ENCODE data around the gene NHP2.
"Not testable (repeated sequence)": the region's sequence is repeated elsewhere in the genome, so short reads cannot be mapped to it uniquely, and the experiment has no call there.

NHP2 gene

DNA sequence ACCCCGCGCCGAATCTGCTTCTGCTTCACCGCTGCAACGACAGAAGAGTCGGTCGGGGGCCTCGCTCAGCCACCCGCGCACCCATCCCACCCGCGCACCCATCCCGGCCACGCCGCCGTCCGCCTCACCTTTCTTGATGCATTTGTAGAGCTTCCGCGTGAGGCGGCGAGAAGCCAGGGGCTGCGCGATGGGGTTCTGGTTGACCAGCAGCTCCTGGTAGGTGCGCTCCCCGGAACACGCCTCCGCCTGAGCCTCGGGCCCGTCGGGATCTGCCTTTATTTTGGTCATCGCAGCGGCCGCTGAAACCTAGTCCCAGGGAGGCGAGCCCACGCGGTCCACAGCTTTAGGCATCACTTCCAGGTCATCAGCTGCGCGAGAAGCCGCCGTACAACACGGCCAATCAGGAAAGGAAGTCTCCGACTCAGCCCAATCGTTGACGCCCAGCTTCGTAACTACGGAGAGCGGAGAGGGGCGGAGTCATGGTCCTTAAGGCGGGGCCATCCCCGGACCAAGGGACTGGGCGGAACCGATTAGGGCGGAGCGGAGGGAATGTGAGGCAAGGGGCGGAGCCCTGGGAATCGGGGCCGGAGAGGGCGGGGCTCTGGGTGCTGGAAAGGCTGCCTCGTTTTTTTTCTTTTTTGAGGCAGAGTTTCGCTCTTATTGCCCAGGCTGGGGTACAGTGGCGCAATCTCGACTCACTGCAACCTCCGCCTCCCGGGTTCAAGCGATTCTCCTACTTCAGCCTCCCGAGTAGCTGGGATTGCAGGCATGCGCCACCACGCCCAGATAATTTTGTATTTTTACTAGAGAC lies at the start of gene NHP2:
Gene NHP2, minus strand, starts transcription at position 356 of the 811 bp plus-strand sequence. Its CDS starts 68 bp downstream, at position 288.
- FAIRE-seq (no peak), DNase-seq (ENCODE audit: insufficient read length, low spot score) (peak; percentile 86)
- TF ChIP-seq, protein P1, sequence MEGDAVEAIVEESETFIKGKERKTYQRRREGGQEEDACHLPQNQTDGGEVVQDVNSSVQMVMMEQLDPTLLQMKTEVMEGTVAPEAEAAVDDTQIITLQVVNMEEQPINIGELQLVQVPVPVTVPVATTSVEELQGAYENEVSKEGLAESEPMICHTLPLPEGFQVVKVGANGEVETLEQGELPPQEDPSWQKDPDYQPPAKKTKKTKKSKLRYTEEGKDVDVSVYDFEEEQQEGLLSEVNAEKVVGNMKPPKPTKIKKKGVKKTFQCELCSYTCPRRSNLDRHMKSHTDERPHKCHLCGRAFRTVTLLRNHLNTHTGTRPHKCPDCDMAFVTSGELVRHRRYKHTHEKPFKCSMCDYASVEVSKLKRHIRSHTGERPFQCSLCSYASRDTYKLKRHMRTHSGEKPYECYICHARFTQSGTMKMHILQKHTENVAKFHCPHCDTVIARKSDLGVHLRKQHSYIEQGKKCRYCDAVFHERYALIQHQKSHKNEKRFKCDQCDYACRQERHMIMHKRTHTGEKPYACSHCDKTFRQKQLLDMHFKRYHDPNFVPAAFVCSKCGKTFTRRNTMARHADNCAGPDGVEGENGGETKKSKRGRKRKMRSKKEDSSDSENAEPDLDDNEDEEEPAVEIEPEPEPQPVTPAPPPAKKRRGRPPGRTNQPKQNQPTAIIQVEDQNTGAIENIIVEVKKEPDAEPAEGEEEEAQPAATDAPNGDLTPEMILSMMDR (IDR thresholded peaks at IDR 0.05; ENCODE audit: insufficient read depth, missing control alignments), result no peak

DNA sequence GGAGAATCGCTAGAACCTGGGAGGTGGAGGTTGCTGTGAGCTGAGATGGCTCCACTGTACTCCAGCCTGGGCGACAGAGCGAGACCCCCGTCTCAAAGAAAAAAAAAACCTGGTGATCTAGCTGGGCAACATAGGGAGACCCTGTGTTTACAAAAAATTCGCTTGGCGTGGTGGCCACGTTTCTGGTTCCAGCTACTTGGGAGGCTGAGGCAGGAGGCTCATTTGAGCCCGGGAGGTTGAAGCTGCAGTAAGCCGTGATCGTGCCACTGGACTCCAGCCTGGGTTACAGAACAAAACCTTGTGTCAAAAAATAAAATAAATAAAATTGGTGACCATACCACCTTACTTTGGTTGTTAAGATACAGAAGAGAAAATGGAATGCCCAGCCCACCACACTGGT lies 48.9 kb upstream of the NHP2 start:
- FAIRE-seq (no peak), DNase-seq (ENCODE audit: insufficient read length, low spot score) (no peak)
- TF ChIP-seq, protein P1 (IDR thresholded peaks at IDR 0.05; ENCODE audit: insufficient read depth, missing control alignments), result no peak

DNA sequence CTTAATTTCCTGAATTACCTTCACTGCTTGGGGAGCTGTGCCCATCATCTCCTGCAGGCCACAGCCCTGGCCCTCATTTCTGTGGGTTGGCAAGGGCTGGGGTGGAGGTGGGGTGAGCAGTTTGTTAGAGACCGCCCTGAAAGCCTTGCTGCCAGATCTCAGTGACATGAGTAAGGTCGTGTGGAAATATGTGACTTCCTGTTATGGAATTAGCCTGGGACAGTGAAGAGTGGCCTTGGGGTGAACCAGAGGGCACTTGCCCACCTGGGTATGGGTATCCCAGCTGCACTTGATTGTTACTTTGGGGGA lies 48.2 kb upstream of the NHP2 start:
- FAIRE-seq (no peak), DNase-seq (ENCODE audit: insufficient read length, low spot score) (no peak)
- TF ChIP-seq, protein P1 (IDR thresholded peaks at IDR 0.05; ENCODE audit: insufficient read depth, missing control alignments), result no peak

DNA sequence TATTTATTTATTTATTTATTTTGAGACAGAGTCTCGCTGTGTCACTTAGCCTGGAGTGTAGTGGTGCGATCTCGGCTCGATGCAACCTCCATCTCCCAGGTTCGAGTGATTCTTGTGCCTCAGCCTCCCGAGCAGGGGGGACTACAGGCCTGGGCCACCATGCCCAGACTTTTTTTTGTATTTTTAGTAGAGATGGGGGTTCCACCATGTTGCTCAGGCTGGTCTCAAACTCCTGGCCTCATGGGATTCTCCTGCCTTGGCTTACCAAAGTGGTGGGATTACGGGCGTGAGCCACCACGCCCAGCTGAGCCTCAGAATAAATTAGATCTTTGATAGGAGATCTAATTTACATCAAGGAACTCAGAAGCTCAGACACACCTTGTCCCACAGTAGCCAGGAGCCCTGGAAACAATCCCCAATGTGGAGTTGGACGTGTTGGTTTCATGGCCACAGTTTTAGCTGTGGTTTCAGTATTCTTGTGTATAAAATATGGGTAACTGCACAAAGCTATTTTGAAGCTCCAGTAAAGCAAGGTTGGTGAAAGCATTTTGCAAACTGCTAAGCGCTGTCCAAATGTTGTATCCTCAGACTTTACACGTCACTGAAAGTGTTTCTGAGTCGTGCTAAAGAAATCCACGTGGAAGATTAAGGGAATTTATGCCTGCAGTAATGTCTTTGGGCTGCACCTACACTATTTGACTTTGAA lies 47.7 kb upstream of the NHP2 start:
- FAIRE-seq (no peak), DNase-seq (ENCODE audit: insufficient read length, low spot score) (no peak)

DNA sequence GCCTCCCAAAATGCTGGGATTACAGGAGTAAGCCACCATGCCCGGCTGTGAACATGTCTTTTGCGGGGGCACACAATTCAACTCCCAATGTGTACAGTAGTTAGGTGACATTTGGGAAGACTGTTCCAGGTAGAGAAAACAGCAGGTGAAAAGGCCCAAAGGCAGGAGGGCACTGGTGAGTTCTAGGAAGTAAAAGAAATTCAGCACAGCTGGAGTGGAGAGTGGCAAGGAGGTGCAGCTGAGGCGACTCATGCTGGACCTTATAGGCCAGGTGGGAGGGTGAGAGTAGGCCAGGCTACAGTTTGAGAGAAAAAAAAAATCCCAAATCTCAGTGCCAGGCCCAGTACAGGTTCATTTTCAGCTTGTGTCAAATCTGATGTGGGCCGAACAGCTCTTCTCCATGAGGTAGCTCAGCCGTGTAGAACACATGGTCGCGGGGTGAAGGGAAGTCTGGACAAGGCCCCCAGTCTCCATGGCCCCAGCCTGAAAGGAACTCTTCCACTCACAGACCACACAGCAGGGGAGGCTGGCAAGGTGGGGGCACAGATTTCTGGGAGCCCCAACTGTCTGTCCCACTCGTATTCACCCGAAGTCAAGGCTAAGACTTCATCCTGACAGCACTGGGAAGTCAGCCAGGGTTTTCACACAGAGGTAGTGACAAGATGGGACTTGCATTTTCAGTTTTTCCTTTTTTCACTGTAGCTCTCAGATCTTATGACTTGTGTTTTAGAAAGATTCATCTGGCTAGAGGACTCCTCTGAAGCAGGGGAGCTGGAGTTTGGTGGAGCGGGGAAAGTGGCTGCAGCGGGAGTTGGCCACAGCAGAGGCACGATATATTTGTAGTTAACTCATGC lies 46.1 kb upstream of the NHP2 start:
- no peak for FAIRE-seq
- DNase-seq (ENCODE audit: insufficient read length, low spot score), result no peak
- TF ChIP-seq, protein P1 (IDR thresholded peaks at IDR 0.05; ENCODE audit: insufficient read depth, missing control alignments), result no peak

More for the DNA sequence above, 47.7 kb upstream of the NHP2 start:
- TF ChIP-seq, protein P1 (IDR thresholded peaks at IDR 0.05; ENCODE audit: insufficient read depth, missing control alignments), result no peak

DNA sequence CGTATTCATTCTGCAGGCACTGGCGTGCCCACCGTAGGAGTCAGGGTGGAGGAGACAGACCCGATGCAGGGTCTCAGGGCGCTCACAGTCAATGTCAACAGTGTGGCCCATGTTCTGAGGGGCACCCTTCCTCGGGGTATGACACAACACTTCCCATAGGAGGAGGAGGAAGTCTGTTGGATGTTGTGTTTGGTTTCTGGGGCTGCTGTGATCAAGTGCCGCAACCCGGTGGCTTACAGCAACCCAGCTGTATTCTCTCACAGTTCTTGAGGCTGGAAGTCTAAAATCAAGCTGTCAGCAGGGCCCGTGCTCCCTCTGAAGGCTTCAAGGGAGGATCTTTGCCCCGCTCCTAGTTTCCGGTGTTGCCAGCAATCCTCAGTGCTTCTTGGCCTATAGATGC lies 45.0 kb upstream of the NHP2 start:
- no peak for DNase-seq (ENCODE audit: insufficient read length, low spot score)
- no peak for FAIRE-seq
- TF ChIP-seq, protein P1 (IDR thresholded peaks at IDR 0.05; ENCODE audit: insufficient read depth, missing control alignments), result no peak

DNA sequence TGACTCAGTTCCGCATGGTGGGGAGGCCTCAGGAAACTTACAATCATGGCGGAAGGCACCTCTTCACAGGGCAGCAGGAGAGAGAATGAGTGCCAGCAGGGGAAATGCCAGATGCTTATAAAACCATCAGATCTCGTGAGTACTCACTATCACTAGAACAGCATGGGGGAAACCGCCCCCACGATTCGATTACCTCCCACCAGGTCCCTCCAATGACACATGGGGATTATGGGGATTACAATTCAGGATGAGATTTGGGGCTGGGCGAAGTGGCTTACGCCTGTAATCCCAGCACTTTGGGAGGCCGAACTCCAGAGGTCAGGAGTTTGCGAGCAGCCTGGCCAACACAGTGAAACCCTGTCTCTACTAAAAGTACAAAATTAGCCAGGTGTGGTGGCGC lies 44.5 kb upstream of the NHP2 start:
- FAIRE-seq; DNase-seq (ENCODE audit: insufficient read length, low spot score): not testable (repeated sequence)

Data from D721Med (cell line).